Measurements from ENCODE around the gene MRPL34. TPM values are rescaled to one million over a fixed set of nuclear protein-coding genes. Genes with fewer than 3 reads are reported as not detected.

Gene MRPL34
- total RNA-seq: 100 to 1,000 TPM in 4 of 6 experiments, 10 to 100 TPM in 2; 63.5 to 363 (median 122) TPM
- long read RNA-seq, transcript MRPL34-201 (2 exons, 968 nt): major isoform, 45 of 47 reads
- long read RNA-seq, partial matches to known transcripts: 0 of 47 reads
- long read RNA-seq, other reads (novel, unspliced or antisense): 2 of 47 reads

DNA sequence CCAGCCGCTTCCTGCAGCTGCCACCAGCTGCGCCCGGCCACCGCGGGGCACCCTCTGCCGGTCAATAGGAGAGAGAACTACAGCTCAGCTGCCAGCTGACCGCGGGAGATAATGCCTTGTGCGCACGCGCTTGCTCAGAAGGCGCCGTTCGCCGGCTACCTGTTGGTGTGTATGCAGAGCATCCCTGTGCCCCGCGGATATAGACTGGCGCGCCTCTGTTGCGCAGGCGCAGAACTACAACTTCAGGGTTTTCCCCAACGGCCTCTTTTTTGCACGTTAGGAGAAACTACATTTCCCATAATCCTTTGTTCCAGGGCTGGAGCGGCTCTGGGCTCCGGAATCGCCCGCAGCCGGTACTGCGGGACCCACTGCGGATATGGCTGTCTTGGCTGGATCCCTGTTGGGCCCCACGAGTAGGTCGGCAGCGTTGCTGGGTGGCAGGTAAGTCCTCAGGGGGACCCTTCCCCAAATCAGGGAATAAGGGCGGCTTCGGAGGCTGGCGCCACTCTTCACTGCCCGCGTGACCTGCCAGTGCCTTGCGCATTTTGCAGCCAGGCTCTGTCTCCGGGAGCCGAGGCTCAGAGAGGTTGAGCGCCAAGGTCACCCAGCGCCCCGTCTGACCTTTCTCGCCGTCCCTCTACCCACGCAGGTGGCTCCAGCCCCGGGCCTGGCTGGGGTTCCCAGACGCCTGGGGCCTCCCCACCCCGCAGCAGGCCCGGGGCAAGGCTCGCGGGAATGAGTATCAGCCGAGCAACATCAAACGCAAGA is at the start of gene MRPL34:
Gene MRPL34, plus strand, starts transcription at position 356 of the 768 bp plus-strand sequence. Its CDS starts 21 bp downstream, at position 377.
- TF ChIP-seq, protein P1, sequence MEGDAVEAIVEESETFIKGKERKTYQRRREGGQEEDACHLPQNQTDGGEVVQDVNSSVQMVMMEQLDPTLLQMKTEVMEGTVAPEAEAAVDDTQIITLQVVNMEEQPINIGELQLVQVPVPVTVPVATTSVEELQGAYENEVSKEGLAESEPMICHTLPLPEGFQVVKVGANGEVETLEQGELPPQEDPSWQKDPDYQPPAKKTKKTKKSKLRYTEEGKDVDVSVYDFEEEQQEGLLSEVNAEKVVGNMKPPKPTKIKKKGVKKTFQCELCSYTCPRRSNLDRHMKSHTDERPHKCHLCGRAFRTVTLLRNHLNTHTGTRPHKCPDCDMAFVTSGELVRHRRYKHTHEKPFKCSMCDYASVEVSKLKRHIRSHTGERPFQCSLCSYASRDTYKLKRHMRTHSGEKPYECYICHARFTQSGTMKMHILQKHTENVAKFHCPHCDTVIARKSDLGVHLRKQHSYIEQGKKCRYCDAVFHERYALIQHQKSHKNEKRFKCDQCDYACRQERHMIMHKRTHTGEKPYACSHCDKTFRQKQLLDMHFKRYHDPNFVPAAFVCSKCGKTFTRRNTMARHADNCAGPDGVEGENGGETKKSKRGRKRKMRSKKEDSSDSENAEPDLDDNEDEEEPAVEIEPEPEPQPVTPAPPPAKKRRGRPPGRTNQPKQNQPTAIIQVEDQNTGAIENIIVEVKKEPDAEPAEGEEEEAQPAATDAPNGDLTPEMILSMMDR (IDR thresholded peaks at IDR 0.05): peak; percentile 79 to 90 (median 87)
- peak; percentile 81 for TF ChIP-seq POLR2A (IDR thresholded peaks at IDR 0.05)
- peak within 1 kb of the TSS; percentile 80 to 94 (median 88) for H3K27ac ChIP-seq
- no peaks in the 10 kb centered on the region for H3K27me3 ChIP-seq
- intact Hi-C loops (cut with DNase I): no loop called here
- peaks cover 0 to 40% (median 18%) of the 10 kb centered on the region in 4 donors for H3K4me1 ChIP-seq
- H3K36me3 ChIP-seq: peaks cover 0 to 2% (median 0%) of the 10 kb centered on the region in 4 donors
- WGBS (ENCODE audit: insufficient coverage, low coverage, low lambda C conversion rate, missing lambda C conversion rate): 0% methylated on average over 19 of the region's 55 CpGs
- ATAC-seq: peak; percentile 69 to 77 (median 72)
- no peaks in the 10 kb centered on the region for H3K9me3 ChIP-seq
- H3K4me3 ChIP-seq: peak within 1 kb of the TSS; percentile 66 to 83 (median 77)
- peak; percentile 98 to 99 (median 99) for DNase-seq

DNA sequence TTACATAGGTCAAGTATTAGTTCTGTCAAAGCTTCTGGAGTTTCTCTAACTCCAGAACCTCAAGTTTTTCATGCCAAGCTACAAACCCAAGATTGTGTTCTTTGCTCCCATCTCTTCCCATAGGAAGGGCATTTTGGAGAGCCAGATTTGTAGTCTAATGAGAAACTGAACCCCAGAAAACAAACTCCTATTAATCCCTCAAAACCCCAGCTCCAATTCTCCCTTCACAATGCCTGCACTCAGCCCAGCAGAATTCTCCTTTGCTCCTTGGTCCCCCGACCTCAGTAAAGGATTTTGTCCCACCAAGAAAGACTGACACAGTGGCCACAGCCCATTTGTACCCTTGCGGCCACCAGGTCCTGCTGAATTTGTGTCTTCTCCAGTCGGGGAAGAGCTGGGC is 49.5 kb upstream of the MRPL34 start:
- Histone ChIP-seq H3K4me3 (no peak overlapping the region), H3K27ac (no peak overlapping the region), H3K4me1 (peaks cover 0 to 4% (median 0%) of the 10 kb centered on the region in 4 donors), H3K9me3 (no peaks in the 10 kb centered on the region), H3K27me3 (no peaks in the 10 kb centered on the region), H3K36me3 (no peaks in the 10 kb centered on the region)
- WGBS (ENCODE audit: insufficient coverage, low coverage, low lambda C conversion rate, missing lambda C conversion rate): 56% methylated on average over 2 of the region's 3 CpGs
- intact Hi-C loops (cut with DNase I): no loop called here
- DNase-seq: no peak
- TF ChIP-seq, protein P1 (IDR thresholded peaks at IDR 0.05): no peak
- no peak for TF ChIP-seq POLR2A (IDR thresholded peaks at IDR 0.05)
- no peak for ATAC-seq

DNA sequence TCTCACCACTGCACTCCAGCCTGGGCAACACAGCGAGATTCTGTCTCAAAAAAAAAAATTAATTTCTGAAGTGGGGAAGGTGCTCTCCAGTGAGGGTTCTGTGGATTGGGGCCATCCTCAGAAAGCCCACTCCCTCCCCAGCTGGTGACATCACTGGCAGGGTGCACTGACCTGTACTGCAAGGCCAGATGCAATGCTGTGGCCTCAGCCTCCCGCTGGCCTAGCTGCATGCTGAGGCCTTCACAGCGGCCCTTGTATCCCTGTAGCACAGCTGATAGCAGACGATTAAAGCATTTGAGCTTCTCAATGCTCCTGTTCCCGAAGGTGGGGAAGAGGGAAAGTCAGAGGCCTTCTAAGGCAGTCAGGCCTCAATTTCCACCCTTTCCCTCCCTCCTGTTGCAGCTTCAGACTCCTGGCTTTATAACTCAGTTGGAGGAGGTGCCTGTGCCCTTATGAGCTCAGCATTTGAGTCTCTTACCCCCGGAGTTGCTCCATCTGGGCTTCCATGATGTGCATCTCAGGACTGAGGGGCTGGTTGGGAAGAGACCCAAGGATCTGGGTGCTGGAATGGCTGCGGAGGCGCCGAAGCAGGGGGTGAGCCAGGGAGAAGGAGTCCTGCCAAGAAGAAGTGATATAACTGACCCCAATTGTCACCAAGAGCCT is 46.4 kb upstream of the MRPL34 start:
- Histone ChIP-seq H3K4me1 (peaks cover 0 to 4% (median 0%) of the 10 kb centered on the region in 4 donors), H3K36me3 (no peaks in the 10 kb centered on the region), H3K27me3 (no peaks in the 10 kb centered on the region), H3K27ac (no peak overlapping the region), H3K9me3 (no peaks in the 10 kb centered on the region), H3K4me3 (no peak overlapping the region)
- WGBS (ENCODE audit: insufficient coverage, low coverage, low lambda C conversion rate, missing lambda C conversion rate): 100% methylated on average over 3 of the region's 9 CpGs
- DNase-seq: no peak
- TF ChIP-seq POLR2A (IDR thresholded peaks at IDR 0.05): no peak
- TF ChIP-seq, protein P1 (IDR thresholded peaks at IDR 0.05): no peak
- ATAC-seq: no peak
- intact Hi-C loops (cut with DNase I): no loop called here

DNA sequence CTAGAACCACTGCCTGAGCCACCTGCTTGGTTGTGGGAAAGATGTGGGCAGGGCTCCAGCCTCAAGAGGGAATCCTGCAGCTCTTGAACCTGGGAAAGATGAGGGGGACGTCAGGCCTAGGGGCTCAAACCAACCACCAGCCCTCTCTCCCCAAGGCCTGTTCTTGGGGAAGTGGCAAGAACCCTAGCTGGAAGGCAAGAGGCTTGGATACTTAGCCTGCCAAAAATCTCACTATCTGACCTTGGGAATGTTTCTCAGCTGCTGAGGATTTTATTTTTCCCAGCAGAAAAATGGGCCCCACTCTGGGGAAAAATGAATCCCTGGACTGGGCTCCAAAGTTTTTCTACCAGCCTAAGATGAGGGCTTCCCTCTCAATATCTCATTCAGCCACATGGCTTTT is 45.7 kb upstream of the MRPL34 start:
- no peak for DNase-seq
- Histone ChIP-seq H3K36me3 (no peaks in the 10 kb centered on the region), H3K27me3 (no peaks in the 10 kb centered on the region), H3K4me1 (peaks cover 0 to 4% (median 0%) of the 10 kb centered on the region in 4 donors), H3K9me3 (no peaks in the 10 kb centered on the region), H3K4me3 (no peak overlapping the region), H3K27ac (no peak overlapping the region)
- intact Hi-C loops (cut with DNase I): no loop called here
- 20% methylated on average over 1 of the region's 1 CpG for WGBS (ENCODE audit: insufficient coverage, low coverage, low lambda C conversion rate, missing lambda C conversion rate)
- no peak for ATAC-seq
- TF ChIP-seq, protein P1 (IDR thresholded peaks at IDR 0.05): no peak
- TF ChIP-seq POLR2A (IDR thresholded peaks at IDR 0.05): no peak

Data from right lobe of liver (tissue), 6 donors.